CD4-positive, alpha-beta T cell treated with Interleukin-1 beta for 1 hour (primary cell): ENCODE data around the gene TMIGD3.
"Not testable (repeated sequence)": the region's sequence is repeated elsewhere in the genome, so short reads cannot be mapped to it uniquely, and the experiment has no call there.

Experiments
- DNase-seq, 2 donors: peaks; one replicate each; pipeline ENCODE4 v3.0.0-alpha.2; 2020 to 2022

Gene TMIGD3

DNA sequence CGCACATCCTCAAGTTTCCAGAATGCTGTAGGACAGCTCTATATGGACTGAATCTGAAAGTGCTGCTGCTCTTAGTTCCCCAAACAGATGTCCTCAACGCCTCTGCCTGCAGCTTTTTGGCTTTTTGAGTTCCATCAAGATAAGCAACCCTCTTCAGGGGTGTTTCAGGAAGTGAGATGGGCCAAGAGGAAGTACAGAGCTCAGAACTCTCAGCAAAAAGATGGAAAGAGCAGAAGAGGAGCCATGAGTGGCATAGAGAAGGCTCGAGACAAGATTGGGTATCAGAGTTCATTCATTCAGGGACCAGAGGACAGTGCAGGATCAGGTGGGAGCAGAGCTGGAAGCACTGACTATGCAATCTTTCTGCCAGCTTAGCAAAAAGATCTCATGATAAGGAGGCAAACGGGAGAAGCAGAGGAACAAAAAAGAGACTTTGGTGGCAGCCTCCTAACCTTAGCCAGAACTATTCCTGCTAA is at the start of gene TMIGD3, which contains the start of gene ADORA3:
TMIGD3 (minus strand) TSS at position 49 of the 476 bp plus-strand sequence. CDS start 279 bp downstream, outside the sequence.
ADORA3 (minus strand) TSS at position 49 of the 476 bp plus-strand sequence. CDS start 279 bp downstream, outside the sequence.
- DNase-seq = peak; percentile 29 to 39

DNA sequence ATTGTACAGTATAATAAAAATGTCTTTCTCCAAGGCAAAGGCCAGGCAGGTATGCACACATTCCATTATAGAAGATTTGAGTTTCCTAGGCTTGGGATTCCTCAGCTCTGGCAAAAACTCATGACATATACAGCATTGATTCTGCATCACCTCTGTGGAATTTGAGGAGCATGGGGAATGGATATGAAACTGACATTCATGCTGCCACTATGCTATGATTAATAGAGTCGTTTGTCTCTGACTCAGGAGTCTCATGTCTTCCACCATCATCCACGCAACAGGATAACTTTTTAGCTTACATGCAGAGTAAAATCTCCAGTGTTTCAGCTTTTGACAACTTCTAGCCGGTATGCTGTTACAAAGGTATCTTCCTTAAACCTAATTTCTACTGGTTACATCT is 49.8 kb upstream of the TMIGD3 start:
- no peak for DNase-seq

DNA sequence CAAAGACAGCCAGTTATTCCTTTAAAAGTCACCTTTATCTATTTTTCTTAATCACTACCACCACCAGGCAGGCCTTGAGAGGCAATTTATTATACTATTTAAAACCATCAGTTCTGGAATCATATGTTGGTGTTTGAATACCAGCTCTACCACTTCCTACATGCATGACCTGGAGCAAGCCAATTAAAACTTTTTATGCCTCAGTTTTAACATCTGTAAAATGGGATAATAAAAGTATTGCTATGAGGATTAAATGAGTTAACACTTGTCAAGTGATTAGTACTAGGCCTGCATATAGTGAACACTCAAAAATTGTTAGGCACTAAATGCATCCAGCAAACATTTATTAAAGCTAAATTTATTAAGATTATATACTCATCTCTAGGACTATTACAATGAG is 49.2 kb upstream of the TMIGD3 start:
- no peak for DNase-seq

DNA sequence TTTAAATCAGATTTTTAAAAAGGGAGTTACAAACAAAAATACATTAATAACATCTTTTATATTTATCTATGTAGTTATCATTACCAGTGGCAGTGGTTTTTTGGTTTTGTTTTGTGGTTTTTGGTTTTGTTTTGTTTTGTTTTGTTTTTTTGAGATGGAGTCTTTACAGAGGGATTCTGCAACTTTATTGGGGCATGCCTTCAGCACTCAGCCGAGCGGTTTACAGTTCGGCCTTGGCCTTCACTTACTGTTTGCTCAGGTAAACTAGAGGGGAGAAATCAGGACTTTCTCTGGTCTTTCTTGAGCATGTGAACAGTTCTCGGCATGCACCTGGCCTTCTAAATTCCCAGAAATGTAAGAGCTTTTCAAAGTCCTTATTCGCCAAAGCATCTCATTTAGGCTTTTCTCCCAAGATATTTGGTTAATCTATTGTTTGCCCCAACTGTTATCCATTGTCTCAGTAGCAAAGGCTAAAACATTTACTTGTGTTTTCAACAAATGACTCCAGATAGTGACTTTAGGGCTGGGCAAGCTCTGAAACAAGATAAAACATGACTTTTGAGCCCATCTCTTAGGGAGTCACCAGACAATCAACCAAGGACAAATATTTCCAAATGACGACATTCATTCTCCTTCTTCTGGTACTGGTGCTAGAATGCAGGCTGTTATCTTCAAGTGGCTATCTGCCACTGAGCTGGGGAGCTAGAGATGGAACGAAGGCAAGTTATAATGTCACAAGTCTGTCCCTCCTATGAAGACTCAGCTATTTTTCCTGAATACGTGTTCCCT is 48.4 kb upstream of the TMIGD3 start:
- DNase-seq = no peak

DNA sequence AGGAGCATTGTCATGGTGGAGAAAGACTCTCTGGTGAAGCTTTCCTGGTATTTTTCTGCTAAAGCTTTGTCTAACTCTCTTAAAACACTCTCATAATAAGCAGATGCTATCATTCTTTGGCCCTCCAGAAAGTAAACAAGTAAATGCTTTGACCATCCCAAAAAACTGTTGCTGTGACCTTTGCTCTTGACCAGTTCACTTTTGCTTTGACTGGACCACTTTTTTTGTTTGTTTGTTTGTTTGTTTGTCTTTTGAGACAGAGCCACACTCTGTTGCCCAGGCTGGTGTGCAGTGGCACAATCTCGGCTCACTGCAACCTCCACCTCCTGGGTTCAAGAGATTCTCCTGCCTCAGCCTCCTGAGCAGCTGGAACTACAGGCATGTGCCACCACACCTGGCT is 44.4 kb upstream of the TMIGD3 start:
- not testable (repeated sequence) for DNase-seq

DNA sequence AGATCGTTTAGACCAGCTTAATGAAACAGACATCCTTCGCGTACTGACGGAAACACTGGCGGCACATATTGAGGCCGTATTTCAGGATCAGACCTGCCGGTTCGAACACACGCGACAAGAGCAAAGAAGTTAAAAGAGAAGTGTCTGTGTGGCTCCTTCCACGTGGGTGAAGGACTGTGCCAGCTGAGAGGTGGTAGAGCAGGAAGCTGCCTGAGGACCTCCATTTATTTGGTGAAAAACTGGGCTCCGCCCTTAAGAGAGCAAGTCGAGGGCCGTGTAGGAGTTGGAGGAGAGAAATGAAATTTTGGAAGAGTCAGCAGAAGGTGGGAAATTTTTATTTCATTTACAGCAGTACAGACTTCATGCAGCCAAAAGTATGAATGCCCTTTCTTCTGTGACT is 38.8 kb upstream of the TMIGD3 start:
- no peak for DNase-seq

DNA sequence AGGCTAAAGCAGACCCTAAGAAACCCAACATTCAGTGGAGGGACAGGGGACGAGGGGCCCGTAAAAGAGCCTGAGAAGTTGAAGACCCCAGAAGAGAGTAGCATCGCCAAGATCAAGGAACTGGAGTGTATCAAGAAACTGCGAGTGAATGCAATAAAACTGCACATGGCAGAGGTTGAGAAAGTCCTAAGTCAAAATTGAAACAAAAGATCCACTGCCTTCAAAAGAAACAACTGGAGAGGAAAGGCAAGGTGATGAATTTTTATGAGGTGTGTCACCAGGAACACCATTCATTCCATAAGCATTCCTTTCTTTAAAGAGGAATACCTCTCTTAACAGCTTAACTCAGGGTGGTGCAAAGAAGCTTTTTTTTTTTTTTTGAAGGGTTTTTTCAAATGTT is 38.3 kb upstream of the TMIGD3 start:
- DNase-seq = no peak

DNA sequence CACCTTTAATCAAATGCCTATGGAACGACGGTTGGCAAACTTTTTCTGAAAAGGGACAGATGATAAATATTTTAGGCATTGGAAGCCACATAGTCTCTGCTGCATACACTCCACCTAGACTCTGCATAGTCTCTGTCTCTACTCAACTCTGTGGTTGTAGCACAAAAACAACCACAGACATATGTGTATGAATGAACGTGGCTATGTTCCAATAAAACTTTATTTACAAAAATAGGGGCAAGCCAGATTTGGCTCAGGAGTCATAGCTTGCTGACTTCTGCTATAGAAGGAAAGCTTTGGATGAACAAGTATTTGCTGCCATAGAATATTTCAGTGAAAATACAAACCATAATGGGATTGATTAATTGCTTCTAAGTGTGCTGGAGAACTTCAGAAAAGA is 37.5 kb upstream of the TMIGD3 start:
- no peak for DNase-seq

DNA sequence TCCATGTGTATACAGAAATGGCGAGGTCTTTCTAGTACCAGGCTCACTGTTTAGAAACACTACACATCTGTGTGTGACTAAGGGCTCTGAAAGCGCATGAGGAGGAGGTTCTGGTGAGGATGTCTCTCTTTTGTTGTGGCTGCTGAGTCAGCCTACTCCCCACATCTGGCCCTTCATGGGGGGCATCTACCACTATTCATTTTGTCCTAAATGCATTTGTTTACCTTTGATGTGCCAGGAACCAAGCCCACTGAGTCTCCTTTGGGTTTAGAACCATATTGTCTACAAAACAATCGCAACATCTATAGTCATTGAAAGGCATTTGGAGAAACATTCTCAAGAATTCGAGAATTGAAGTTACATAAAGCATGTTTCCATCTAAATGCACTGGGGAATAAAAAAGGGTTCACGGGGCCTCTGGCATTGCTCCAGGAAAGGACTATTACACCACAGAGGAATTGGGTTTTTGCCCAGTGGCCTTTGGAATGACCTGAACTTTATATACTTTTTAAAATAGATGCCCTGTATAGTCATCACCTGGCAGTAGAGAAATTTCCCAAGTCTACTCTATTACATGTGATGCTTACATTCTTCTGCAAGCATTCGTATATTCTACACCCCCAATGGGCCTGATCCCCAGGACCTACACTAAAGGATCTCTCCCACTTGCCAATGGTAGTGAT is 35.1 kb upstream of the TMIGD3 start:
- DNase-seq = no peak

DNA sequence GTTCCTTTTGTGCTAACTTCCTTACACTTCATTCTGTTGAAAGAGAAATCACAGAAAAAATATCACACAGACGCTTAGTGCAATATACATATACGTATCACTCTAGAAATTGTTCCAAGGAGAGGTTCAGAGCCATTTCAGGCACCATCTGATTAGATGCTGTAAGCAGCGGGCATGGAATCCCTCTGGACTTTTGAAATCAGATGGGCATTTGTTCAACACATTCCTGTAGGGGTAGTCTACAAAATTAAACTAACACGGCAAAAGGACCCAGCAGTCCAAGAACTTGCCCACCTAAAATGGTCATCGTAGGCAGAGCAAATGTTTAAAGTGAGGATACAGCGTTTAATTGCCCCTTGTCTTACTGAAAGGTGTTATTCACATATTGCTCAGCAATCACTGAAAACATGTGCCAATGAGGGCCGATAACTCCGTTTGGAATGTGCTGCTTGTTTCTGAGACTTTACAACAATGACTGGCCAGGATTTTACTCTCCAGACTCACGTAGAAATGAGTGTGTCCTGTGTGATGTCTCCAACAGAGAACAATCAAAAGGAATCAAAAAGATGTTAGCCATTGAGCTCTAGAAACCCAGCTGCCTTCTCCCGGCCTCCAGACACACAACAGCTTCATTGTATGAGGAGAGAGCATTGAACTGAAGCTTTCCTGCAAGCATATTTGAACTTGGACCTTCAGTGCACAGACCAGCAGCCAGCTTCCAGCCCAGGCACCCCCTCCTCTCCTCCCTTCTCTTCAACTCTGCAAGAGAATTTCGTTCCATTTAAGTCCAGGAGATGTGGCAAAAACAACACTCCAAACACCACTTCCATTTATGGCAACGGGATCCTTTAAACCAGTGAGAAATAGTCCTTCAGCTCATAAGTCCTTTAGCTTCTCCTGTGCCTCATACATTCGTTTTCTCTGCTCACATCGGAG is 32.1 kb upstream of the TMIGD3 start:
- no peak for DNase-seq

DNA sequence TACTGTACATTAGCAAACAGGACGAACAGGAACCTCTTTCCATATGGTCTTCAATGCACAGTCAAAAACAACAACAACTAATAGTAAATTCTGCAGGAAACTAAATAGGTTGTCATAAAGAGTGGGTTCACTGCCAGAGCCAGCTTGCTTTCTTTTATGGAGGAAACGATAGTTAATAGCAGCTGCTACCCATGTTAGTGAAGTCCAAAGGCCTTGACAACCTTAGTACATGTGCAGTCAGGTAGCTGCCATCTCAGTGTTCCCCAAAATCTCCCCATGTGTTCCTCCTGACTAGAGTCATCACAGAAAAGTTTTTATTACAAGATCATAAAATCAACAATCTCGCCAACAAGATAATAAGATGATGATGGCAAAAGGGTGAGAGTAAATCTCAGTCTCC is 16.6 kb upstream of the TMIGD3 start:
- DNase-seq = no peak

DNA sequence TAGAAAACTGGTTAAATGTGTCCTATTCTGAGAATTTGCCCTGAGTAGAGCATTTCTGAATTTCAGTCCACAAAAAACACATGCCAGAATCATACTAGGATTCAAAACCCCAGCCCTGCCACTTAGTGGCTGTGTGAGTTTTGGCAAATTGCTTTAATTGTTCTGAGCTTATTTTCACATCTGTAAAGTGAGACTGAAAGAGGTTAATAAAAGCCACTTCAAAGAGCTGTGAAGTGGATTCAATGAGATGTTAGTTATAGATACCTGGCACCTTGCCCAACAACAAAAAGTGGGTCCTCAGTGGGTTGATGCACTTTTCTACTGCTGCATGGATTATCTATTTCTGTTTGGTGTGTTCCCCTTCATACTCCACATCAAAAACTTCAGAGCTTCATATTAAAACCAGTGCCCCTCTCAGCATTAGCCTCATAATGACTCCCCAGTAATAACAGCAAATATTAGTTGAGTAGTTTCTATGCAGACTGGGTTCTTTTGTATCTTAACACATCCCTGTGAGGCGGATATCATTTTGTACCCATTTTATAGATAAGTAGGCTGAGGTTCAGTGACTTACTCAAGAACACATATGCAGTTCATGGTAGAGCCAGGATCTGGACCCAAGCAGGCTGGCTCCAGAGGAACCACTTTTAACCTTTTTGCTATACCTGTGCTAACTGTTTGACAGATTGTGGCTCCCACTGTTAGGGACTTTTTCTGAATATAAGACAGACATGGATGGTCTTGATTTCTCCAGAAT is 14.2 kb upstream of the TMIGD3 start:
- DNase-seq = peak in 1 of 2 donors; percentile 55

DNA sequence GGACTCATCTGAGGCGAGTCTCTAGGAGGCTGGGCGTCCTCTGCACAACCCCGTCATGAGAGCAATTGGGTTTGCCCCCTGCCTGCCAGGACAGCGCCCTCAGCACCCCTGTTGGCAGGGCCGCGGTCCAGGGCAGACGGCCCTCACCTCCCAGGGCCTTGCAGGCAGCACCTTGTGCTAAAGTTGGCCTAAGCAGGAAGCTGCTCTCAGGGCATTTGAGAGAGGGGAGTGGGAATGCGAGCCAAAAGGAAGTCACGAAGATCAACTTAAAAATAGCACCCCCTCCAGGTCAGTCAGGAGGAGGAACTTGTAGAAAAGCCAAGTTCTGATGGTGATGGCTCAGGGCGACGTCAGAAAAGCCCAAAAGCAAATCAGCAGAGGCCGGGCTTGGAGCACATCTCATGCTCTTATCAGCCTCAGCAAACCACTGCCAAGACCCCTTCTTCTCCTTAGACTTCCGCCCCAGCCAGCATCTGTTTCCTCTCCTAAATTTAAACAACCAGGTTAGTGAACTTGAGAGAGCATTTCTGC is 12.6 kb upstream of the TMIGD3 start:
- peak; percentile 31 to 67 for DNase-seq

DNA sequence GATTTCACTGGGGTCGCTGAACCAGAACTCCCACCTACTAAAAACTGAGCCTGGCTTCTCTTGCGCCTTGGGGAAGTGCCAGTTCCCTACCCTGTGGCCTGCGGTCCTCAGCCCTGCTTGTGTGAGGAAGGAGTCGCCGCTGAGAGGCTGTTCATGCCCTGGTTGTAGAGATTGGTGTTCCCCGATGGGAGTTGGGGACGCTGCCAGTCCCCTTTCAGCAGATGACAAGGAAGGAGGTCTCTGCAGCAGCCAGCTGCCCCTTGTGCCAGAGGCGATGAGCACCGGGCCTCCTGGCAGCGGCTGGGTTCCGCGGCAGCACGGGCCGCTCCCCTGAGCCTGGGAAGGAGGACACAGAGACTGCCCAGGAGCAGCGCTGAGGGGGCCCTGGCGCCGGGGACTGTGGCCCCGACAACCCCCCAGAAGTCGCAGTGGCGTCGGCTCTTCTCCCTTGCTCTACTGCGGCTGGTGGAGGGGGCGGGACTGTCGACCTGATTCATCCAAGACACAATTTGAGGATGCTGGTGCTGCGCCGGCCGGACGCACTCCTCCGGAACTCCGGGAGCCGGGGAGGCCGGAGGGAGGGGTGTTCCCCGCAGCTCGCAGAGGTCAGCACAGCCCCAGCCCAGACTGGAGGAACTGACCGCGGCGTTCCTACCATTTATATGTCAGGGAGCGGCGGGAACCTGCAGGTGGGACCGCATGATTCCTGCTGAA is 12.0 kb upstream of the TMIGD3 start:
- DNase-seq = peak in 1 of 2 donors; percentile 29

DNA sequence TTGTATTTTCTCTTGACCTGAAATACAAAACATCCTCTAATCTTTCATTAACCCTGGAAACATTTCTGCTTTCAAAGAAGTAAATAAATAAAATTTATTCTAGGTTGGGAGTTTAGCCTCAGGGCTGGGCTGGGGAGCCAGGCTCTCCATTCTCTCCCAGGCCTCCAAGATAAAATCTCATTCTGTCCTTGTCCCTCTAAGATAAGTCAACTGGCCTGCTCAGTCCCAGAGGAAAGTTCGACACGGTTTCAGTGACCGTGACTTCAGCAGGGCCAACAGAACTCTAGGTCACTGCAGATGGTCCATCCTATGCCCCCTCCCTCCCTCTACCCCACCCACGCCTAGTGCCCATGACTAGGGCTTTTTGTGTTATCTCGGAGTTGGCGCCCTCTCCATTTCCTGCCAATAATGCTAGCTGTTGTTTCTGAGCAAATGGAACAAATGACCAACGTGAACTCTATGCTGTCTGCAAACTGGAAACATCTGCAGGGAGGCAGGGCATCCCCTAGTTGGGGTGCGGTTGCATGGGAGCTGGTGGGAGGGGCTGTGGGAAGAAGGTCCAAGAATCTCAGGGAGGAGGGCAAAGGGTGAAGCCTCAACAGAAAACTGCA is 10.1 kb upstream of the TMIGD3 start:
- no peak for DNase-seq

DNA sequence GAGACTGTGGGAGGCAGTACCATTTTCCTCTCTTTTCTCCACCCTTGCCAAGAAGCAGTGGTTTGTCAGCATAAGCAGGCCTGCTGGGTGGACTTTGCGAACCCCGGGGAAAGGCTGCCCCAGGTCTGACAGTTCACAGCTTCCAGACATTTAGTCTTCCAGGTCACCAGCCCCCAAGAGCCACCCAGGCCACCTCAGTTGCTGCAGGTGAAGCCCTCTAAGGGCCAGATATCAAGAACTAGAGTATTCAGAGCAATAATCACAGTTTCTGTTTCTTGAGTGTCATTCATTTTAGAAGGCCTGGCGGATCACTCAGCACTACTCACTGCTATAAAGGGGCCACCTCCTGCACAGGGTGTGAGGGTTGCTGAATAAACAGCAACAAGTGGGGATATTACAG is 9.5 kb upstream of the TMIGD3 start:
- DNase-seq = no peak

DNA sequence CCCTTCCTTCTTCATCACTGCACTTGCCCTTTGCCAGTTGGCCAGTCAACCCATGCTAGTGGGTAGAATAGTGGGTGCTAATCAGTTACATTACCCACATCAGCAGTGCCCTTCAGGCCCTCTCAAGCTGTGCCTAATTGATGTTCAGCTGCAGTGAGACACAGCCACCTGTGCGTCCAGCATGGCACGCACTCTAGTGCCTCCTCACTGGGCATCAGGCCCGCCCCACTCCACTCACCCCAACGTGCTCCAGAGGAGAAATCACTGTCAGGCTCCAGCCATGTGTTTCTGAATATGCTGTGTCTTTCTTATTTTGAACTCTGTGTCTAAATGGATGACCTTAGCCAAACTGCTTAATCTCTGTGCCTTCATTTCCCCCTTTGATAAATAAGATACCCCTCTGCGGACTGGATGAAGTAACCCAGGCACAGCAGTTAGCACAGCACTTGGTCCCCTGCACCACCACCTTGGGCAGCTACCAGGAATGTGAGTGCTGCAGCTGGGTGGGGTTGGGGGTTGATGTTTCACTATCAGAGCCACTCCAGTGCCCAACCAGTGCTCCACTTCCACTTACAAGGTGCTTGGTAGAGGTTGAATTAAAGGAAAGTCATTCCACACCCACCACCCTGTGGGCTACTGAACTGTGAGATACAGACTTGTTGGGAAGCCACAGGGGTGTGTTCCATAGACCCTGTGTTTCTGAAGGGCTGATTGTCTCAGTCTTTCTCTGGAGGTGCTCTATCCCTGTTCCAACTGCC is 8.9 kb upstream of the TMIGD3 start:
- no peak for DNase-seq

DNA sequence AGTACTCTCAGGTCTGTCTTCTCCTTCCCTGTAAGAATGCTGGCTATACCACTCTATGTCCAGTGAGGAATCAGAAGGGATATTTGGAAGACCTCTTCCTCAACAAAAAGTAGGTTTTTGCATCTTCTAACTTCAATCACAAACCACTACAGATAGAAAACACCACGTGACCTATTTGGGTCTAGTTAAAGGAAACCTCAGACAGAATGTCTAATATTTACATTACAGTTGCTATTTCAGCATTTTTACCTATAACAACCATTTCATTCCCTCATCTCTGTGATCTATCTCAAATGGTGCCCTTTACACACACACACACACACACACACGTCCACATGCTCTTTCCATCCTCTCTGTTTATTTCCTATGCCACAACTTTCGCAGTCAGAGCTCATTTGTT is 7.9 kb upstream of the TMIGD3 start:
- peak in 1 of 2 donors; percentile 35 for DNase-seq

DNA sequence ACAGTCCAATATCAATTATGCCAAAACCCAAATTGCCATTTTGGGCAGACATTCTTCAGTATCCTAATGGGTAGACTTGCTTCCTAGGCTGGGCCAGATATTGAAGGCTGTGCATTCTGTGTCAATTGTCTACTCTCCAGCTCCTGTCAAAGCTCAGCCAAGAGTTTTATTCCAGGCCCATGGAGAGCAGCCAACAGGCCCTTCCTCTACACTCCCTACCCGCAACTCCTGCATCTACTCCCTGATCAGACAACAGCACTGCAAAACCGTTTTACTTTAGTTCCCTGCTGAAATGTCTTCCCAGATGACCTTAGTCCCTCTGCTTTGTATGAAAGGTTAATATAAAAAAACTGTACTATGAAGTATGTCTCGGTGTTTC is 6.6 kb upstream of the TMIGD3 start:
- no peak for DNase-seq
